Upper lobe of left lung (tissue), 6 donors: ENCODE results near the gene BEST2. TPM values are rescaled to one million over a fixed set of nuclear protein-coding genes. Genes with fewer than 3 reads are reported as not detected.

Experiments used
- ATAC-seq, 2 donors: fragments of 200-7000 bp; cut with Tn5 transposase; one replicate each; pipeline ENCODE4 v1.9.1; 2022; ENCODE audit warnings: mild to moderate bottlenecking in 2 of 2, moderate library complexity in 2 of 2; ENCODE audit not compliant: low FRiP score in 2 of 2
- DNase-seq, 2 donors: peaks; one replicate each; pipeline ENCODE4 v3.0.0-alpha.2; 2019 to 2020
- H3K27ac ChIP-seq, 4 donors: fragments of 200-600 bp; sonication (generic); one replicate each; pipeline ENCODE4 v1.5.1; 2016 to 2019
- H3K27me3 ChIP-seq, 4 donors: fragments of 200-600 bp; sonication (generic); one replicate each; pipeline ENCODE4 v1.5.1; 2017 to 2019
- H3K36me3 ChIP-seq, 4 donors: fragments of 200-600 bp; sonication (generic); one replicate each; pipeline ENCODE4 v1.5.1; 2016 to 2019
- H3K4me1 ChIP-seq, 4 donors: fragments of 200-600 bp; sonication (generic); one replicate each; pipeline ENCODE4 v1.5.1; 2018 to 2019
- H3K4me3 ChIP-seq, 4 donors: fragments of 200-600 bp; sonication (generic); one replicate each; pipeline ENCODE4 v1.5.1; 2017 to 2019; ENCODE audit warnings: mild to moderate bottlenecking in 2 of 4, moderate library complexity in 1 of 4
- H3K9me3 ChIP-seq, 4 donors: fragments of 200-600 bp; sonication (generic); one replicate each; pipeline ENCODE4 v1.5.1; 2018 to 2019
- CTCF ChIP-seq, 6 experiments: fragments of 450-650 bp in 4 of 6; fragments of 200-600 bp in 2 of 6; sonication (generic) in 2 of 6; IDR thresholded peaks; one replicate each; pipeline ENCODE4 v1.5.1; 2016 to 2019; ENCODE audit warnings: antibody characterized with exemption in 6 of 6
- EP300 ChIP-seq, 4 donors: sonication (generic); formaldehyde crosslinking; IDR thresholded peaks; one replicate each; pipeline ENCODE4 v1.5.1; 2017; ENCODE audit warnings: antibody characterized with exemption in 4 of 4, control low read depth in 2 of 4
- POLR2A ChIP-seq, 4 donors: fragments of 450-650 bp; IDR thresholded peaks; one replicate each; pipeline ENCODE4 v1.5.1; 2016 to 2017; ENCODE audit warnings: antibody characterized with exemption in 4 of 4, mild to moderate bottlenecking in 2 of 4
- POLR2AphosphoS5 ChIP-seq, 2 donors: sonication (generic); formaldehyde crosslinking; IDR thresholded peaks; one replicate each; pipeline ENCODE4 v1.5.1; 2017; ENCODE audit warnings: antibody characterized with exemption in 2 of 2
- WGBS, 2 donors: methylation state at CpG; one replicate each; pipeline ENCODE4 v1.1.5; 2017 to 2018; 5-methylcytosine and 5-hydroxymethylcytosine counted together
- total RNA-seq, 6 donors: library from RNA; depleted of rRNA in 4 of 6; stranded (reverse); fragments of >200 nt in 4 of 6; gene quantifications; one replicate each; pipeline versions ENCODE4 v1.1.0 to v1.2.1, GENCODE V29; 2016 to 2021
- donor health status: DM: no; HTN: no; CAD: no; lungs with moderate emphysema.
- donor health status: DM: no; HTN: yes; CAD: no; lungs with severe emphysema.

BEST2 gene
- total RNA-seq, 6 donors from 2014 or later, result 0.11 TPM; not detected in 5

GRCh38 chr19:12737835-12738351, 13.7 kb upstream of the BEST2 start:
- Histone ChIP-seq H3K4me3 (peak overlapping the region; percentile 80 to 99 (median 94)), H3K27me3 (no peaks in the 10 kb centered on the region), H3K9me3 (no peaks in the 10 kb centered on the region), H3K4me1 (peaks cover 24 to 37% (median 32%) of the 10 kb centered on the region in 4 donors), H3K36me3 (peaks cover 0 to 41% (median 34%) of the 10 kb centered on the region in 4 donors), H3K27ac (peak overlapping the region; percentile 84 to 92 (median 90))
- ATAC-seq (no peak), DNase-seq (no peak)
- 17 to 21% methylated on average over 8 to 13 of the region's 13 CpGs for WGBS, 2 donors
- TF ChIP-seq CTCF (IDR thresholded peaks at IDR 0.05) (no peak), EP300 (IDR thresholded peaks at IDR 0.05) (no peak), POLR2A (IDR thresholded peaks at IDR 0.05) (no peak), POLR2AphosphoS5 (IDR thresholded peaks at IDR 0.05) (no peak)

- Histone ChIP-seq H3K4me1 (peaks cover 0 to 10% (median 6%) of the 10 kb centered on the region in 4 donors), H3K9me3 (peaks cover 0 to 9% (median 3%) of the 10 kb centered on the region in 4 donors), H3K27ac (no peak overlapping the region), H3K4me3 (no peak overlapping the region), H3K27me3 (no peaks in the 10 kb centered on the region), H3K36me3 (peaks cover 18 to 70% (median 58%) of the 10 kb centered on the region in 4 donors)
- no peak for ATAC-seq
- peak in 1 of 2 donors; percentile 63 for DNase-seq
- TF ChIP-seq CTCF (IDR thresholded peaks at IDR 0.05) (no peak), POLR2AphosphoS5 (IDR thresholded peaks at IDR 0.05) (no peak), EP300 (IDR thresholded peaks at IDR 0.05) (no peak), POLR2A (IDR thresholded peaks at IDR 0.05) (no peak)
- WGBS, 2 donors, result 85 to 90% methylated on average over 13 to 22 of the region's 22 CpGs
These were observed 6.3 kb upstream of the BEST2 start for GRCh38 chr19:12745166-12745897.

GRCh38 chr19:12748489-12748888, 3.1 kb upstream of the BEST2 start:
- Histone ChIP-seq H3K27me3 (no peaks in the 10 kb centered on the region), H3K9me3 (peaks cover 0 to 9% (median 3%) of the 10 kb centered on the region in 4 donors), H3K36me3 (peaks cover 18 to 42% (median 36%) of the 10 kb centered on the region in 4 donors), H3K4me1 (peaks cover 0 to 12% (median 6%) of the 10 kb centered on the region in 4 donors), H3K27ac (no peak overlapping the region), H3K4me3 (no peak overlapping the region)
- DNase-seq (no peak), ATAC-seq (no peak)
- 92 to 100% methylated on average over 1 to 6 of the region's 6 CpGs for WGBS, 2 donors
- TF ChIP-seq POLR2A (IDR thresholded peaks at IDR 0.05) (no peak), EP300 (IDR thresholded peaks at IDR 0.05) (no peak), POLR2AphosphoS5 (IDR thresholded peaks at IDR 0.05) (no peak), CTCF (IDR thresholded peaks at IDR 0.05) (no peak)

GRCh38 chr19:12749938-12750521, 1.6 kb upstream of the BEST2 start:
- H3K4me1 ChIP-seq, result peaks cover 0 to 12% (median 6%) of the 10 kb centered on the region in 4 donors
- H3K27me3 ChIP-seq, result no peaks in the 10 kb centered on the region
- peaks cover 0 to 9% (median 3%) of the 10 kb centered on the region in 4 donors for H3K9me3 ChIP-seq
- WGBS, 2 donors, result 21 to 41% methylated on average over 17 to 24 of the region's 24 CpGs
- no peak for ATAC-seq
- H3K36me3 ChIP-seq, result peaks cover 18 to 31% (median 30%) of the 10 kb centered on the region in 4 donors
- peak in 1 of 2 donors; percentile 64 for DNase-seq
- TF ChIP-seq POLR2AphosphoS5 (IDR thresholded peaks at IDR 0.05), result peak in 1 of 2 donors; percentile 28
- TF ChIP-seq EP300 (IDR thresholded peaks at IDR 0.05), result no peak
- TF ChIP-seq CTCF (IDR thresholded peaks at IDR 0.05), result no peak
- TF ChIP-seq POLR2A (IDR thresholded peaks at IDR 0.05), result no peak
- no peak overlapping the region for H3K27ac ChIP-seq
- no peak overlapping the region for H3K4me3 ChIP-seq
